Activated T-cell treated with anti-CD3 and anti-CD28 coated beads for 24 hours (primary cell): ENCODE results near the gene DOCK2.

Experiments
- DNase-seq: peaks from one replicate; pipeline ENCODE4 v3.0.0-alpha.2; 2020; ENCODE audit warnings: low read depth

Gene DOCK2

DNA sequence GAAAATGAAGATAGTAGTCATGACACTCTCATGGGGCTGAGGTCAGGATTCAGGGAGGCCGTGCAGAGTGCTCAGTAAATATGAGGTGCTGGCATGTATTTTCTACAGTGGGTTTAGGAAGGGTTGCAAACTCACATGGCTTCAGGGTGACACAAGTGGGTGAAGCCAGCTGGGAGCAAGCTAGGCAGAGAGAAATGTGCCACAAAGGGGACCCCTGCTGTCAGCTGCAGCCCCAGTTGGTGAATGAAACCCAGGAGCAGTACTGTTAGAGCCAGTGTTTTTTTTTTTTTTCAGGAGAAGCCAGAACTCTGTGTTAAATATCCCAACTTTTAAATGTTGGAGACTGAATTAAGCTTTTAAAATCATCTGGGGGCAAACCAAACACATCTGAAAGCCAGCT lies 267.9 kb downstream of the DOCK2 start:
- no peak for DNase-seq

DNA sequence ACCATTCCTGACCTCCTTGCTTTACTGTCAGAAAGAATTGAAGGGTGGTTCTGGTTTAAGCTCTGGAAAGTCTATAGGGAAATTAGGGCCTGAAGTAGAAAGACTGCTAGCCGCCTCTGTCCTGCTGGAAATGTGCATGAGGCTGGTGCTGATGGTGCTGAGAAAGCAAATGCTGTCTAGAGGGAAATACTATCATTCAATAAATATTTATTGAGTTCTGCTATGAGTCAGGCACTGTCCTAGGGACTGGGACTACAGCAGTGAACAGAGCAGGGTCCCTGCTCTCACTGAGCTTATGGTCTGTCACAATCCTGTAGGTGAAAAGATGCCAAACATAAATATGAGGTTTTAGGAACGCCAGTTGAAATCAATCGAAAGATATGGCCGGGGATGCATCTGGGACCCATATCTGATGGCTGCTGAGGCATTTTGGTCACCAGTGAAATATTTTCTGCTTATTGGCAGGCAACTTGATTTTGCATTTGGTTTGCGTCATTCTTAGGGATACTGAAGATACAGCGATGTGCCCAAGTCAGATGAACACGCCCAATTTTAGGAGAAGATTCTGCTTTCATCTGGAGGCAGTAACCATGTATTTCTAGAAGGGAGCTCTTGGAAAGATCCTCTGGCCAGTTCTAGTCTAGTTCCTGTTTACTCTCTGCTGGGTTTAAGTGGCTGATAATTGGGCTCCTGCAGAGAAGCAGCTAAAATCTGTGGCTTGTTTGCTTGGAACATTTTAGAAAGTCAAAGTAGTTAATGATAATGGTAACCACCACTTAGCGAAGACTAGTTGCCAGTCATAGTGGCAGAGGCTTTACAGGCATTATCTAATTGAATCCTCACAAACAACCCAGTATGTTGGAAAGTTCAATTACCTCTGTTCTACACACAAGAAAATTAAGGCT lies 269.9 kb downstream of the DOCK2 start:
- no peak for DNase-seq

DNA sequence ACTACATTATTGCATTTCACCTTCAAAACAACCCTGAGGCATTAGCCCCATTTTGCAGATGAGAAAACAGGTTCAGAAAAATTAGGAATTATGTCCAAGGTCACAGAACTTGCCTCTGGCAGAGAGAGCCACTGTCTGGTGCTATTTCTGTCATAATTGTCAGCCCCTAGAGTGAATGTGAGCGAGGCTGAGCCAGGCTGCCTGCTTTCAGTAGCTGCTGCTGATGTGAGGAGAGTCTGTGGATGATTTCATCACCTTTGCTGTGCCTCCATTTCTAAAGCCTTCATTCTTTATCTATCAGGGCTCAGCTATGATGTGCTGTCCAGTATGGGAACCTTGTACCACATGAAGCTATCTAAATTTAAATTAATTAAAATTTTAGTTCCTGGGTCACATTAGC lies 271.8 kb downstream of the DOCK2 start:
- DNase-seq, result no peak

DNA sequence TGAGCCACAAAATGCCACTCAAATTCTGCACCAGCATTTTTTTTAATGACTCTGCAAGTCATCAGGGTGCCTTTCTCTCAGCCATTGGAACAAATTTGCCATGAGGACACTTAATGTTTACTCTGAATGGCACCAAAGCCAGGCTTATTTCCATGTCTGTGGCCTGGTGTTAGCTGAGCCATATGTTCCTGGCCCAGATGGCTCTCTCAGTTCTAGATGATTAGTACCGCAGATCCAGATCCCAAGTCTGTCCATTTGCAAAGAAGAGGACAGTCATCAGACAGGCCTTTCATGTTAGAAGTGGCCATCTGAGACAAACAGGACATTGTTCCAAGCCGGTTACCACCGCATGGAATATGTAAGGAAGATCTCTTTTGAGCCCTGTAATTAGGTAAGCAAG lies 272.9 kb downstream of the DOCK2 start:
- DNase-seq, result no peak

DNA sequence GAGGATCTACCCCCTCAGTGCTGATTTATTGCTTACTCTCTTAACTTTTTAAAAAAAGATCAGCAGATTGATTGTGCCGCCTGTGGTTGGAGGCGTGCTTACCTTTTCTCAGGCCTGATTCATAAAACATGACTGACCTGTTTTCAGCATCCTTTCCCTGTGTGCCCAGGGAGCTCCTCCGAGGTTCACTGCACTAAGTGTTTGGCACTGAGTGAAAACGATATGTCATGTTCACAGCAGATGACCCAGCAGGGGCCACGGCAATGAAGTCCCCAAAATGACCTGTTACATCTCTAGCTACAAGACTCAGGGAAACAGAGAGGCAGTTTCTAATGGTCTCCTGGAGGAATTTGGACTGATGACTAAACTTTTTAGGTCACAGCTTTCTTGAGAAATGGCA lies 273.3 kb downstream of the DOCK2 start:
- DNase-seq, result no peak

DNA sequence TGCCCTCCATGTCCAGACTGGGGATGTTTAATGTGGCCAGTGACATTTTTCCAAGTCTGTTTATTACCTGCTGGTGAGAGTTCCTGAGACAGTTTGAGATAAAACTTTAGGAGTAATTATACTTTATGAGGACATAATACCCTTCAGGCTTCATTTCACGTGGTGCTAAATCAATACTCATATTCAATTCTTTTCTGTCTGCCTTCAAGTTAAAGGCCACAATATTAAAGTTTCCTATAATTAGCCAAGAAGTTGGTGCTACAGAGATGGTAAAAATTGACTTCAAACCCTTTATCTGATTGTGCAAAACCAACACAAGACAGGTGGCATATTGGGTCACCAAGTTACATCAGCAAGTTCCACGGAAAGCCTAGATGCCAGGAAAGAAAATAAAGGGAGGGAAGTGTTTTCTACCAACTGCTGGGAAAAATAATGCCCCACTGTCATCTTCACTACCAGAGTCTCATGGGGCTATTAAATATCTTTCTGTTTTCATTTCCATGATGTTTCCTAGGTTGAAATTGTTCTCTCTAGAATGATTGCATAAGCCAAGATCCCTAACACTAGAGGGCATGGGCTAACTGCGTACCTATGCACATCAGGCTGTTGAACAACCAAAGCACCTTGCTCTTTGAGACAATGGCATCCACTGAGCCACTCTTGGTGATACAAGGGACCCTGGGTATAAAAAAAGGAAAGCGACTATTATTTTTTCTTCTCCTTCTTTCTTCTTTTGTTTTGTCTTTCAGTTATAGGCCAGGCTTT lies 274.6 kb downstream of the DOCK2 start:
- DNase-seq, result no peak

DNA sequence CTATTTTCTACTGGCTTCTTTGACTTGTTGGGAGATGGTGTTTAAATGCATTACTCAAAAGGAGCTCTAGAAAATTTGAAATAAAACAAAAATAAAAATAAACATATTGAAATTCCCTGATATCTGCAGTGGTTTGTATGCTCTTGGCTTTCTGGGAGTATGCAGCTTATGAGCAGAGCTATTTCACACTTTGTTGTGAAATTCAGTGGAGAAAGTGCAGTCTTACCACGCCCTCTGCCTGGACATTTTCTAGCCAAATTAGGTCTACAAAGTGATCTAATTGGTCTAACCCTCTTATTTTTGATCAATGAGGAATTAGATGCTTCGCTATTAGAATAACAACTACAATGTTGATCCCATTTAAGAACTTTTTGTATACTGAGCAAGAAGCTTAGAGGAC lies 276.4 kb downstream of the DOCK2 start:
- no peak for DNase-seq

DNA sequence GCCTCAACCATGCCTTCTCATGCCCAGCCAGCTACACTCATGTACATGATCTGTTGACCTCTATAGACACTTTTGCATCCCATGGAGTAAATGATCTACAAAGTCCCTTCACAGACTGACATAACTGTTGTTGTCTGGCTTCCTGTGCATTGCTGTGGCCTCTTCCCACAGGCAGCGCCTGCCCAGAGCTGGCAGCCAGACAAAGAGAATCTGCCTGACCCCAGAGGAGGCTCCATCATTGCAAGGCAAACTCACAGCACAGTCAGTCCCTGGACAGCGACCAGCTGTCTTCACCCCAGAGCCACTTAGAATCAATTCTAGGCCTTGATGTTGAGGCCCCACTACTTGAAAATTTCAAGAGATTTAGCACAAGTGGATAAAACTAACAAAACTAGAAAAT lies 277.7 kb downstream of the DOCK2 start:
- DNase-seq, result no peak

DNA sequence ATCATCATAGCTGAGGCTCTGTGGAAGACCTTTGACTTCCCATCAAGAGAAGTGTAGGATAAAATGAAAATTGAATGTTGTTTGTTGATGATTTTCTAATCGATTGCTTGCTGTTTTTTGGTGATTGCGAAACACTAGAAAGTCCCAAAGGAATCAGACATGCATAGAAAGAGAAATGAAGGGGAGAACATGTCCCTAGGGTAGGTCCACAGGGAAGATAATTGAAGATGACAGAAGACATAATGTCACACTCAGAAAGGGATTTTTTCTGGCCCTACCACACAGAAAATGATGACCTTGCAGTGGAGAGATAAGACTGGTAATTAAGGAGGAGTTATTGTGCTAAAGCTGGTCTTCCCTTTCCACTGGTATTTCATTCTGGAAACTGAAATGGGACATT lies 280.4 kb downstream of the DOCK2 start:
- DNase-seq, result no peak

DNA sequence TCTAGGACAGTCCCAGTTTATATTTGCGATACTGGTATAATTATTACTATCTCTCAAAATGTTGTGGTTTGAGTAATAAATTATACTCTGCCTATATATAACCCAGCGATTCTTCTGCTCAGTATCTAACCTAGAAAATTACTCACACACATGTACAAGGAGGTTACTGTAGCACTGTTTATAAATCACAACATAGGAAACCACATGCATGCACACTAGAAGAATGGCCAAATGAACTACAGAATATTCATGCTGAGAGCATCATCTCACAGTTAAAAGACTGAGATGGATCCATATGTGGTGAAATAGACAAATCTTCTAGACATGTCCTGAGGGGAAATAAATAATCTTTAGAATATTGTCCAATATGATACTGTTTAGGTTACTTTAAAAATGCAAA lies 281.2 kb downstream of the DOCK2 start:
- DNase-seq, result no peak

DNA sequence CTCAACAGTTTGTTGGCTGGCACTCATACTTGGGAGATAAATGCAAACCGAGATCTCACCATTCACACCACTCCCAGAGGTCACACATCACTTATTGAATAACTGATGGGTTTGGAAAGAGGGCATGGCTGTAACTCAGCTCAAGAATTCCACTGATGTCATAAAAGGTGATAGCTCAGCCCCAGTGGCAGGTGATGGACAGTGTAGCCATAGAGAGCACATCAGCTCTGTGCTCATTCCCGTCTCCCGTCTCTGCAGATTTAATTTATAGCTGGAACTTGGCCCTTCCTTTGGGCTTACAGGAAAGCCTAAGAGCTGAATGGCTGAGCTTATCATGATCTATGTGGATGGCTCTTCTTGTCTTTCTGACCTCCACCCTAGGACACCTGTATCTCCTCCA lies 283.4 kb downstream of the DOCK2 start:
- no peak for DNase-seq

DNA sequence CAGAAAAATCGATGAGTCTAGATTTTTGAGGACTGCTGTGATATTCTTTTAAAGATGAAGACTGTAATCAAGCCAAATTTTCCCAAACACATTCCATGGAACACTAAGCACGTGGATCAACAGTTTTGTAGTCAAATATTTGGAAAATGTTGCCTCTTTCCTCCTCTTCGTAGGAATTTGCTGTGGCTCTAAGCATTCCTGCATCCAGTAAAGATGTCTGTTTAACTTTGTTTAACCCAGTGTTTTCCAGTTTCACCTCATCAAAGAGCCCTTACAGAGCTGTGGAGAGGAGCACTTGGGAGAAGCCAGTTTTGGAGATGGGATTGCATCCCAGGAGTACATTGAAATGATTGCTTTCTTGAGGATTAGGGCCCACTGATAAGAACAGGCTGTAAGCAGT lies 284.3 kb downstream of the DOCK2 start:
- no peak for DNase-seq

DNA sequence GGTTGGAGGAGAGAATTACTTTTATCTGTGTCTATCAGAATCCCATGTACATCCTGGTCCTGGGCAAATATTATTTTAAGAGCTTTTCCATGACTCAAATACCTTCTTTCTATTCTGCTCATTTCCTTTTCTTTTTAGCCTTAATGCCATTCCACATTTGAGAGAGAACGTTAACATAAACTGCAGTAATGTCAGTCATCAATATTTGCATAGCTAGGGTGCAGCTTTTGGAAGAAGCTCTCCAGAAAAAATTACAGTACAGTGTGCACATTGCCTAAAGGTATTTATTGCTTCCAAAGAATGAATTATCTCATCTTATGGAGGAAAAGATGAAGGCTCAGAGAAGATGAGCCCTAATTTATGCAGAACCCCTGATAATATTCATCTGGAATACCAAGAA lies 284.9 kb downstream of the DOCK2 start:
- DNase-seq, result no peak

DNA sequence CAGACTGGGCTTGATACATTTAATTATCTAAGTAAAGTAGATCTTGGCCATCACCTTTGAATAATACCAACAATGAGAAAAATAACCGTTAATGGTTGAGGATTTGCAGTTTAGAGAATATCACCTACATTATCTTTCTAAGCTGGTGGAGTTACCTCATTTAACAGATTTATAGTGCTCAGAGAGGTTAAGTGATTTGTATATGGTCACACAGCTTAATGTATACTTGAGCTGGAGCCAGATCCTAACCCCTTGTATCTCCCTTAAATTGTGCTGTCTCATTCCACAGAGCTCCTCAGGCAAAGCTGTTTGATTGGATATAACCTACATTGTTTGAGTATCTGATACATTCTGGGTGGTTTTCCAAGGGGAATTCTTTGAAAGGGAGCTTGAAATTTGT lies 285.4 kb downstream of the DOCK2 start:
- DNase-seq, result no peak

DNA sequence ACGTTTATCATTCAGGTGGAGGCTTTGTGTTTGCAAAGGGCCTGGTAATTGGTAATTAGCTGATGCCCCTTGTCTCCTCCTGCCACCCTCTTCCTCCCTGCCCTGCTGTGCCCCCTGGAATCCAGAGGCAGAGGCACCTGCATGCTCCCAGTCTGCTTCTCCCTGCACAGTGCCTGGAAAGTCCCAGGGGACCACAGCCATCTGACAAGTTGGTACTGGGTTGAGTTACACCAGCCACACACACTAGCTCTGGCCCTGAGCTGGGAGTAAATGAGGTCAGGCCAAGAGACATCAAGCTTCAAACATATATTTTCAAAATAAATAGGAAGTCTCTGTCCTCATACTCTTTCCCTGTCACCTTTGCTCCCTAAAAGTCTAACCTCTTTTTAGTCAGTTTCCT lies 286.9 kb downstream of the DOCK2 start:
- DNase-seq, result no peak

DNA sequence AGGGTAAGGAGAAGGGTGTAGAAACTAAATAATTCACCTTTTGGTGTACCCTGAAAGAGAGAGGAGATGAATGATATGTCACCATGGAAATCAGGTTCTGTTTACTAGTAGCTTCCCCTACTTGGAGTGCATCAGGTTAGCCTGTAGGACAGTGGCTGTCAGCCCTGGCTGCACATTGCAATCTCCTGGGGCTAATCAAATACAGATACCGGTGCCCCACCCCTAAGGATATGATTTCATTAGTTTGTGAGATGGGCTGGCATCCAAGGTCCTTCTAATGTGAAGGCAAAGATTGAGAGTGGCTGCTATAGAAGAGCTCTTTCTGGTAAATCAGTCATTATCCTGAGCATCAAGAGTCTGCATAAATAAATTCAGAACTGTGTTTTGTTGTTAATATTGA lies 296.1 kb downstream of the DOCK2 start:
- no peak for DNase-seq

DNA sequence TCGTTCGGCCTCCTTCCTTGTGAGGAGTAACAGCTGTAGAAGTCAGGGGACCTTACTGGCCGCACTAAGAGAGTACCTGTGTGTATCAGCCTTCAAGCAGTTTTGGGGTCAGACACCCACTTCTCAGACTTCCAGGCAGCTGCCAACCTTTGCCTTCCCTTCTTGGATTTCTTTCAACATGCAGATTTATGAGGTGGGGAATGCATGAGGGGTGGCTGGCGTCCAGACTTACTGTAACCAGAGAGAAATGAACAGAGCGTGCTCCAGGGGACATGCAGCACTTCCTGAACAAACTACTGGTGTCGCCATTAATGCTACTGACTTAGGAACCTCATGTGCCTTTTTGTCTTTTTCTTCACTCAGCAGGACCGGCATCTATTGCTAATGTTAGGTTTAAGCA lies 296.5 kb downstream of the DOCK2 start:
- DNase-seq, result no peak

DNA sequence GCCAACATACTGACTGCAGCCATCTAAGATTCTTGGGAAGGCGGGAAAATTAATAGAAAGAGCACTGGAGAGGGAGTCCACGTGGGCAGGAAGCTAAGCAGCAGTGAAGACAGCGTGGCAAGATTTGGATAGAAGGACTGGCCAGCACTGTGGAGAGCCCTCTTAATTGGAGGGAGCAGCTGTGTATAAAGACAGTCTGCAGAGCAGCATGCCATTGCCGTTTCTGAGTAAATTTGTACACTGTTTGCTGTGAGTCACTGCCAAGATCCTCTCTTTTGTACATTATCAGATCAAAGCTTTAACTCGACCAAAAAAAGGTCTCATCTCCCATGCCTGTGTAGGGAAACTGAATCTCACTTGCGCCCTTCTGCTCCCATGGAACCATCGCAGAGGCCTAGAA lies 297.9 kb downstream of the DOCK2 start:
- DNase-seq, result no peak

DNA sequence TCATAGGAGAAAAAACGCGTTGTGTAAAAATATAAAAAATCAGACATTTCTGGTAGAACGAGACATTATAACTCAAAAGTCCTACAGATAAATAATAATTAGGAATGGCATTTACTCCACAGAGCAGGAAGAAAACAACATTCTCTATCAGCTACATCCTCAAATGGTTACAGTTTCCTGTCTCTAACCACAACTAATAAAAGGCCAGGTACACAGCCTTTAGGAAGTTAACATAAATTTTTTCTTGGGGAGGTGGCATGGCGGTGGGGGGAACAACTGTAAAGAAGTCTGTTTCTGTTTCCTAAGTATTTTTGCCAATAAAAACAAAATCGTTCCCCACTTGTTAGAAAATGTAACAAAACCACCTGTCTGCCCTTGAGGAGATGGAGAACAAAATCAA lies 298.7 kb downstream of the DOCK2 start:
- no peak for DNase-seq

DNA sequence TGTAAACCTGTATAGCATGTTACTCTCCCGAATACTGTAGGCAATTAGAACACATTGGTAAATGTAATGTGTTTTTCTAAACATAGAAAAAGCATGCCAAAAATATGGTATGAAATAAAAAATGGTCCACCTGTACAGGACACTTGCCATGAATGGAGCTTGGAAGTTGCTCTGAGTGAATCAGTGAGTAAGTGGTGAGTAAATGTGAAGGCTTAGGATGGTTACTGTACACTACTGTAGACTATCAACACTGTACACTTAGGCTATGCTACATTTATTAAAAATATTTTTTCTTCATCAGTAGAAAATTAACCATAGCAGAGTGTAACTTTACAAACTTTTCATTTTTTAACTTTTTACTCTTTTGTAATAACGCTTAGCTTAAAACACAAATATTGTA lies 301.4 kb downstream of the DOCK2 start:
- DNase-seq, result no peak

DNA sequence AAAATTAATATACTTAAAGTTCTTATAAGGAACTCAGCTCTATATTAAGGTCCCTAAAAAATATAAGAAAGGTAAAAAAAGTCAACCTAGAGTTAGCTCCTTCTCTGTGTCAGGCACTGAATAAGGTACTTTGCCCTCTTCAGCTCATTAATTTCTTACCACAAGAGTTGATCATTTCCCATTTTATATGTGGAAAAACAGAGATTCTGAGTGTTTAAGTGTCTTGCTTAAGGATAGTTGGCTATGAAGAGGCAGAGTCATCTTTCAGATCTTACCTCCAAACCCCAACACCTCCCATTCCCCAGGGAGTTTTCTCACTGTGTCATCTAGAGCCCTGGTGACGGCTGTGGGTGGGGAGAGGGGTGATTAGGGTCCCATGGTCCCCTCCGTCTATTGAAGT lies 302.7 kb downstream of the DOCK2 start:
- DNase-seq, result no peak

DNA sequence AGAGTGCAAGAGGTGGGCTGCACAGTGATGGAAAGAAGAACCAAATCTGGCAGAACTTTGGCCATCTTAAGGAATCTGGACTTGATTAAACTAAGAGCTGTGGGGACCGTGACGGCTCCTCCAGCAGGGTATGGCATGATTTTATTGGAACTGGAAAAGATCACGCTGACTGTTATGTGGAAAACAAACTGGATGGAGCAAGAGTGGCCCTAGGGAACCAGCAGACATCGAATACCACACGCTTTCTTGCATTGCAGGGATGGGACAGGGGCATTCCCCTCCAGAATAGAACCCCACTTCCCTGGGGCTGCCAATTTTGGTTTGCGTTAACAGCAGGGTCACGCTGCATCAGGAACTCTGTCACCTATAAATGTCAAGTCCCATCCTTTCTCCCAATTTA lies 304.5 kb downstream of the DOCK2 start:
- no peak for DNase-seq

DNA sequence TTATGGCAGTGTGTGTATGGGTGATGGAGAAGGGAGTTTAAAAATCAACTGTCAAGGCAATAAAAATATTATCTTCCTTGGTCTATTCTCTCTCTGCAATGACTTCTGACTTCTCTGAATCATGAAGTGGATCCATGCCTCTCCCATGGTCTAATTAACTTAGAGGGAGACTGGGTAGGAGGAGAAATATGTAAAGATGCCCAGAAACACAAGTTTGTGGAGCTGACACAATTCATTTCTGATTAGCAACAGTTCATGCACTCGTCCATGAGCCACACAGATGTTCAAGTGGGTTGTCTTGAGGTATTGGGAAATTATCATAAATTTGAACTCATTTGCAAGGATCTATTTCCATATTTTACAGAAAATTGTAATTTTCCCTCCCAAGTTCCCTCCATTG lies 305.1 kb downstream of the DOCK2 start:
- DNase-seq, result no peak

DNA sequence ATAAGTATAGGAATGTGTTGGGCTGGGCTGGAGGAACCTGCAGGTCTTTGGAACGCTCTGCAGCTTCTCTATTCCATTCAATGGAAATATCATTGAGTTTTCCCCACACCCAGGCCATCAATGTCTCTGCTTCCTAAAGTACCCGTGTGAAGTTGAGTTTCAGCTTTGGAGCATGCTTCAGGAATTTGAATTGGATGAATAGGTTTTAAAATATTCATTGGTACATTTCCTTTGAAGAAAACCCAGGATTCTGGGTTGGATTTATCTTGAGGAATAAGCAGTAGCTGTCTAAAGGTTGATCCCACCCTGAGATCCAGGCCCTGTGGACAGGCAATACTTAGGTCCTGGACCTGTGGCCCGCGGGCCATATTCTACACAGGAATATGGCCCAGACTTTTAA lies 306.0 kb downstream of the DOCK2 start:
- no peak for DNase-seq
